ENCODE measurements around the gene FES.

GRCh38 chr15:90890839-90891238 lies 6.5 kb downstream of the FES start:
- TF ChIP-seq RAD21 (IDR thresholded peaks at IDR 0.05; ENCODE audit: low read depth) (no peak), CEBPB (IDR thresholded peaks at IDR 0.05) (no peak), YY1 (IDR thresholded peaks at IDR 0.05; ENCODE audit: low read depth) (no peak), MAX (IDR thresholded peaks at IDR 0.05) (no peak), EP300 (IDR thresholded peaks at IDR 0.05; ENCODE audit: borderline replicate concordance) (no peak), NFIC (IDR thresholded peaks at IDR 0.05) (no peak), FOXM1 (IDR thresholded peaks at IDR 0.05; ENCODE audit: borderline replicate concordance, low read depth) (no peak), TEAD4 (IDR thresholded peaks at IDR 0.05) (no peak)

Data from Ishikawa (cell line).